ACC112 (cell line): ENCODE results near the gene CYTIP.

ENCODE experiments used
- H2AFZ ChIP-seq: fragments of 200-600 bp; sonication (generic); one replicate; pipeline ENCODE4 v1.6.0; 2017; ENCODE audit warnings: antibody characterized with exemption, low read length; ENCODE audit not compliant: unreplicated experiment
- H3K27ac ChIP-seq: fragments of 200-600 bp; sonication (generic); 2 replicates; pipeline ENCODE4 v1.5.1; 2014; ENCODE audit warnings: low read depth, mild to moderate bottlenecking, antibody characterized with exemption, low read length, moderate library complexity
- H3K27me3 ChIP-seq: fragments of 200-600 bp; sonication (generic); 2 replicates; pipeline ENCODE4 v1.6.1; 2014; ENCODE audit warnings: mild to moderate bottlenecking, antibody characterized with exemption, low read length, moderate library complexity, mixed read lengths; ENCODE audit not compliant: insufficient read depth
- H3K36me3 ChIP-seq: fragments of 200-600 bp; sonication (generic); 2 replicates; pipeline ENCODE4 v1.6.1; 2016; ENCODE audit warnings: mild to moderate bottlenecking, antibody characterized with exemption, low read length, moderate library complexity, mixed read lengths; ENCODE audit not compliant: insufficient read depth
- H3K4me1 ChIP-seq: fragments of 200-600 bp; sonication (generic); one replicate; pipeline ENCODE4 v1.6.1; 2016; ENCODE audit warnings: low read length, mixed read lengths; ENCODE audit not compliant: insufficient read depth, unreplicated experiment, control insufficient read depth
- H3K4me3 ChIP-seq: fragments of 200-600 bp; sonication (generic); 2 replicates; pipeline ENCODE4 v1.5.1; 2014; ENCODE audit warnings: mild to moderate bottlenecking, low read depth, low read length
- H3K79me2 ChIP-seq: fragments of 200-600 bp; sonication (generic); one replicate; pipeline ENCODE4 v1.6.0; 2016; ENCODE audit warnings: low read length; ENCODE audit not compliant: control insufficient read depth, unreplicated experiment, insufficient read depth

The CYTIP gene

DNA sequence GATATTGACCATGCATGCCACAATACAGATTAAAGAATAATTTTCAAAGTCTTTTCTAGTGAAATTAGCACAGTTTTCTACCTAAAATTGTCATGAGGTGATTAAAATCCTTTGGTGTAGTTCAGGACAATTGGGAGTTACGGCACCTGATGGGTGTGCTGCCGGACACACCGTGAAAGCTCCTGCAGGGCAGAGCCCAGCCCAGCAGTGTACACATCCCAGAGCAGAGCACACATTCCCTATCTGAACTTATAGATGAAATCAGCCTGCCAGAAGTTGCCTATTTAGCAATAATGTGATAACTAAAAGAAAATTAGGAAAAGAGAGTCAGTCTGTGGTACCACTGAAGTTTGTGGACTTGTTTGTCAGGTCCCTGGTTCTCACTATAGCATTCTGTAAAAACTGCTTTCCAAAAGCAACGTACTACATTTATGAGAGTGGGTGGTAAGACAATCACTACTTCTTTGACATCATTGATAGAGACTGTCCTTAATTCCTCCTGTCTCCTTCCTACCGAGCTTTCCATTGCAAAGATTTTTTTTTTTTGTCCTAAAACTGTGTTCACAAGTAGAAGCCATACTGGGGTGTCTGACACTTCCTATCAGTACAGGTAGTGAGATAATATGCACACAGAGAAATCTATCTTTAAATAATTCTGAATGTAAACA is 3.4 kb downstream of the CYTIP start:
- Histone ChIP-seq H3K79me2 (no peaks in the 10 kb centered on the region), H2AFZ (no peak overlapping the region), H3K4me1 (no peaks in the 10 kb centered on the region), H3K27me3 (peaks cover 7% of the 10 kb centered on the region), H3K4me3 (no peak overlapping the region), H3K27ac (no peak overlapping the region), H3K36me3 (no peaks in the 10 kb centered on the region)

GRCh38 chr2:157439824-157440186 is 4.1 kb downstream of the CYTIP start:
- Histone ChIP-seq H3K4me3 (no peak overlapping the region), H2AFZ (no peak overlapping the region), H3K27ac (no peak overlapping the region), H3K4me1 (no peaks in the 10 kb centered on the region), H3K79me2 (no peaks in the 10 kb centered on the region), H3K36me3 (no peaks in the 10 kb centered on the region), H3K27me3 (peaks cover 7% of the 10 kb centered on the region)

GRCh38 chr2:157438863-157439823 is 4.7 kb downstream of the CYTIP start:
- Histone ChIP-seq H3K27me3 (peaks cover 7% of the 10 kb centered on the region), H2AFZ (no peak overlapping the region), H3K4me3 (no peak overlapping the region), H3K4me1 (no peaks in the 10 kb centered on the region), H3K27ac (no peak overlapping the region), H3K79me2 (no peaks in the 10 kb centered on the region), H3K36me3 (no peaks in the 10 kb centered on the region)

GRCh38 chr2:157433394-157433793 is 10.5 kb downstream of the CYTIP start:
- no peak overlapping the region for H3K27ac ChIP-seq

DNA sequence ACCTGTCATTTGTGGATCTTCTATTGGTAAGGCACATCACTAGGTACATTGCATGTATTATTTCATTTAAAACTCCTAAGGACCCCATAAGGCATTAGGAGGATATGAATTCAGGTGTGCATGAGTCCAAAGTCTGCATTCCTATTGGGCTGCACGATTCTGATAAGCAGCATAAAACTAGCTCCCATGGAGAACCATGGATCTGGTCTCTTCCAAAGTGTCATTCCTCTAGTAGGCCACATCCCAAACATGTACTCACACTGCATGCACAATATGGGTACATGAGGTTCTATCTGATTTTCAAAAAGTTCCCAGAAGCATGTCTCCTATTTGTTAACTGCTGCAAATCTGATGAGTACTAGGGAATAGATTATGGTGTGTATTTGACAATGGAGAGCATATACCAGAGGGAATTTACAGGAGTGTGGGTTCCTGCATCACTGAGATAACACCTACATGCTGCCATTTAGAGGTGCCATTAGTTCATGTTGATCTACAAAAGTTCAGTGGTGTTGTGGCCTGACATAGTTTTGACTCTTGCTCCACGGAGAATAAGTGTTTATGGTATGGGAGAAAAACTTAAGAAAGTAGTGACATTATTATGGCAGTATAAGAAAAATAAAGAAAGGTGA is 11.3 kb downstream of the CYTIP start:
- H3K36me3 ChIP-seq, result no peaks in the 10 kb centered on the region
- H3K27me3 ChIP-seq, result no peaks in the 10 kb centered on the region
- no peak overlapping the region for H3K4me3 ChIP-seq
- peaks cover 6% of the 10 kb centered on the region for H3K4me1 ChIP-seq
- H3K27ac ChIP-seq, result no peak overlapping the region
- H2AFZ ChIP-seq, result no peak overlapping the region
- H3K79me2 ChIP-seq, result no peaks in the 10 kb centered on the region

More at GRCh38 chr2:157433394-157433793, 10.5 kb downstream of the CYTIP start:
- no peaks in the 10 kb centered on the region for H3K79me2 ChIP-seq
- H3K27me3 ChIP-seq, result no peaks in the 10 kb centered on the region
- no peak overlapping the region for H3K4me3 ChIP-seq
- no peaks in the 10 kb centered on the region for H3K36me3 ChIP-seq
- H2AFZ ChIP-seq, result no peak overlapping the region
- H3K4me1 ChIP-seq, result peaks cover 6% of the 10 kb centered on the region

GRCh38 chr2:157431176-157431575 is 12.7 kb downstream of the CYTIP start:
- H3K4me1 ChIP-seq, result peaks cover 6% of the 10 kb centered on the region
- H3K27me3 ChIP-seq, result no peaks in the 10 kb centered on the region
- H3K4me3 ChIP-seq, result no peak overlapping the region
- no peaks in the 10 kb centered on the region for H3K36me3 ChIP-seq
- no peak overlapping the region for H2AFZ ChIP-seq
- H3K27ac ChIP-seq, result no peak overlapping the region
- H3K79me2 ChIP-seq, result no peaks in the 10 kb centered on the region

- Histone ChIP-seq H3K27ac (no peak overlapping the region), H3K4me3 (no peak overlapping the region), H3K36me3 (no peaks in the 10 kb centered on the region), H3K27me3 (no peaks in the 10 kb centered on the region), H2AFZ (no peak overlapping the region), H3K79me2 (no peaks in the 10 kb centered on the region), H3K4me1 (peaks cover 6% of the 10 kb centered on the region)
These were observed 15.3 kb downstream of the CYTIP start for GRCh38 chr2:157428500-157429175.

DNA sequence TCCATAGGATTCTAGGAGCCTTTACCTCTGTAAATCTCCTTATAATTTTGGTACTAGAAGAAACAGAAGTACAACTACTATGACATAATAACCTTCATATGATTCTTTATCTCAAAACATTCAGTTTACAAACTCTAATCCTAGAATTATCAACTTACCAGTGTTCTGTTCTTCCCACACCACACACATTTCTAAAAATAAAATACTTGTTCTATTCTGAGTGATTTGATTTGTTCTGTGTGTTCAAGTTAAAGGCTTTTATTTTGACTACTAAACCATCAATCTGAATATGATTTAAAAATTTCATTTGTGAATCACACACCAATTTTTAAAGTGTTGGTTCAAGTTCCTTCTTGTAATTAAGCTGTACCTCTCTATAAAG is 16.0 kb downstream of the CYTIP start:
- H3K4me1 ChIP-seq, result peaks cover under 1% of the 10 kb centered on the region
- no peak overlapping the region for H3K4me3 ChIP-seq
- H3K27ac ChIP-seq, result no peak overlapping the region
- no peaks in the 10 kb centered on the region for H3K79me2 ChIP-seq
- H3K27me3 ChIP-seq, result no peaks in the 10 kb centered on the region
- H3K36me3 ChIP-seq, result no peaks in the 10 kb centered on the region
- H2AFZ ChIP-seq, result no peak overlapping the region

GRCh38 chr2:157427003-157427921 is 16.6 kb downstream of the CYTIP start:
- Histone ChIP-seq H3K79me2 (no peaks in the 10 kb centered on the region), H3K27ac (no peak overlapping the region), H3K36me3 (no peaks in the 10 kb centered on the region), H3K4me3 (no peak overlapping the region), H3K4me1 (no peaks in the 10 kb centered on the region), H2AFZ (no peak overlapping the region), H3K27me3 (no peaks in the 10 kb centered on the region)
